ENCODE data around the gene RALGAPA1. TPM values are rescaled to one million over a fixed set of nuclear protein-coding genes. Genes with fewer than 3 reads are reported as not detected.

The RALGAPA1 gene
- total RNA-seq, 1 donor from 2014 or later: 31.1 TPM

DNA sequence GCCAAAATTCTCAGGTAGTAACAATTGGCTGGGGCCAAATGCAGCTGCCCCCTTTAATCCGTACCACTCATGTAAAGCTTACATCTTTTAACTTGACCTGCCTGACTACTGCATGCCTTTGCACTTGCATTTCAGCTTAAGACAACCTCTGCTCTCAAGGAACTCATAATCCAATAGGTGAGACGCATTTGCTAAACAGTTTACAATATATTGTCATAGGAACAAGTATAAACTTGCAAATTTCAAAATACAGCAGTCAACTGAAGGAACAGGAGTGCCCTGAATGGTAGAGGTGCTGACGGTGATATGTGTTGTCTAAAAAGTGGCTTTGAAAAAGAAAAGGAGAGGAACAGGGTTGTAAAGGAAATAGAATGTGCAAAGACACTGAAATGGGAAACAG, 13.4 kb upstream of the RALGAPA1 start:
- TF ChIP-seq, protein P1, sequence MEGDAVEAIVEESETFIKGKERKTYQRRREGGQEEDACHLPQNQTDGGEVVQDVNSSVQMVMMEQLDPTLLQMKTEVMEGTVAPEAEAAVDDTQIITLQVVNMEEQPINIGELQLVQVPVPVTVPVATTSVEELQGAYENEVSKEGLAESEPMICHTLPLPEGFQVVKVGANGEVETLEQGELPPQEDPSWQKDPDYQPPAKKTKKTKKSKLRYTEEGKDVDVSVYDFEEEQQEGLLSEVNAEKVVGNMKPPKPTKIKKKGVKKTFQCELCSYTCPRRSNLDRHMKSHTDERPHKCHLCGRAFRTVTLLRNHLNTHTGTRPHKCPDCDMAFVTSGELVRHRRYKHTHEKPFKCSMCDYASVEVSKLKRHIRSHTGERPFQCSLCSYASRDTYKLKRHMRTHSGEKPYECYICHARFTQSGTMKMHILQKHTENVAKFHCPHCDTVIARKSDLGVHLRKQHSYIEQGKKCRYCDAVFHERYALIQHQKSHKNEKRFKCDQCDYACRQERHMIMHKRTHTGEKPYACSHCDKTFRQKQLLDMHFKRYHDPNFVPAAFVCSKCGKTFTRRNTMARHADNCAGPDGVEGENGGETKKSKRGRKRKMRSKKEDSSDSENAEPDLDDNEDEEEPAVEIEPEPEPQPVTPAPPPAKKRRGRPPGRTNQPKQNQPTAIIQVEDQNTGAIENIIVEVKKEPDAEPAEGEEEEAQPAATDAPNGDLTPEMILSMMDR (IDR thresholded peaks at IDR 0.05; ENCODE audit: insufficient read depth, low read length, poor library complexity, severe bottlenecking): no peak
- no peak overlapping the region for H3K4me3 ChIP-seq (ENCODE audit: low read depth, low read length)
- H3K36me3 ChIP-seq (ENCODE audit: control insufficient read depth, insufficient read depth, low read length): no peaks in the 10 kb centered on the region
- H3K27me3 ChIP-seq (ENCODE audit: control insufficient read depth, insufficient read depth, low read length): no peaks in the 10 kb centered on the region
- no peak for DNase-seq (ENCODE audit: low read depth)

DNA sequence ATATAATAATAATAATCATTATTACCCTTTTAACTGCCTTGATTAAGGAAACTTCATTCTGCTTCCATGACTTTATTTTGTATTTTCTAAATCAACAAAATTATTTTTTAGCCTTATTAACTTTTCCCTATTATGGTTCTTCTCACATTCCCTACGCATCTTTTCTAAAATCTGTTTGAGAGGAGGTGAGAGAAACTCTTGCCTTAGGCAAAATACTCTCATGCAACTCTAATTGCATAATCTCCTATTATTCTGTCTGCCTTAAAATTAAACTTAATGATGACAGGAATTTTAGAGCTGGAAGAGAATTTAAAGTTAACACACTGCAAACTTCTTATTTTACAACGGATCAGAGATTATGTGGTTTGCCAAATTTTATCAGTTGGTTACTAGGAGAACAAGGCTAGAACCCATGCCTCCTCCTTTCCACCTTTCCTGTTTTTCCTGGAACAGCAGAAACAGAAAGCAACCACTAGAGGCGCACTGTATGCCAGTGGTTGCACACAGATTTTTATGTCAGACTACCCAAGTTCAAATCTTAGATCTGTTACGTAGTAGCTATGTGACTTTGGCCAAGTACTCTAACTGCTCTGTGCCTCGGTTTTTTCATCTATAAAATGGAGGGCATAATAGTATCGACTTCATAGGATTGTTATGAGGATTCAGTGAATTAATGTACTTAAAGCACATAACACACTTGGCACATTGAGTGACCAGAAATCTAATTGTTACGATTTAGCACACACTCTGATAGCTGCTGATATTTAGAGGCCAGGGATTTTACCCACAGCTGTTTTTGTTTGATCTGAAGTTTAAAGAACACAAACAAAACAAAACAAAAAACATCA, 12.7 kb upstream of the RALGAPA1 start:
- no peaks in the 10 kb centered on the region for H3K36me3 ChIP-seq (ENCODE audit: control insufficient read depth, insufficient read depth, low read length)
- no peak for DNase-seq (ENCODE audit: low read depth)
- TF ChIP-seq, protein P1 (IDR thresholded peaks at IDR 0.05; ENCODE audit: insufficient read depth, low read length, poor library complexity, severe bottlenecking): peak; percentile 88
- H3K4me3 ChIP-seq (ENCODE audit: low read depth, low read length): no peak overlapping the region
- no peaks in the 10 kb centered on the region for H3K27me3 ChIP-seq (ENCODE audit: control insufficient read depth, insufficient read depth, low read length)

DNA sequence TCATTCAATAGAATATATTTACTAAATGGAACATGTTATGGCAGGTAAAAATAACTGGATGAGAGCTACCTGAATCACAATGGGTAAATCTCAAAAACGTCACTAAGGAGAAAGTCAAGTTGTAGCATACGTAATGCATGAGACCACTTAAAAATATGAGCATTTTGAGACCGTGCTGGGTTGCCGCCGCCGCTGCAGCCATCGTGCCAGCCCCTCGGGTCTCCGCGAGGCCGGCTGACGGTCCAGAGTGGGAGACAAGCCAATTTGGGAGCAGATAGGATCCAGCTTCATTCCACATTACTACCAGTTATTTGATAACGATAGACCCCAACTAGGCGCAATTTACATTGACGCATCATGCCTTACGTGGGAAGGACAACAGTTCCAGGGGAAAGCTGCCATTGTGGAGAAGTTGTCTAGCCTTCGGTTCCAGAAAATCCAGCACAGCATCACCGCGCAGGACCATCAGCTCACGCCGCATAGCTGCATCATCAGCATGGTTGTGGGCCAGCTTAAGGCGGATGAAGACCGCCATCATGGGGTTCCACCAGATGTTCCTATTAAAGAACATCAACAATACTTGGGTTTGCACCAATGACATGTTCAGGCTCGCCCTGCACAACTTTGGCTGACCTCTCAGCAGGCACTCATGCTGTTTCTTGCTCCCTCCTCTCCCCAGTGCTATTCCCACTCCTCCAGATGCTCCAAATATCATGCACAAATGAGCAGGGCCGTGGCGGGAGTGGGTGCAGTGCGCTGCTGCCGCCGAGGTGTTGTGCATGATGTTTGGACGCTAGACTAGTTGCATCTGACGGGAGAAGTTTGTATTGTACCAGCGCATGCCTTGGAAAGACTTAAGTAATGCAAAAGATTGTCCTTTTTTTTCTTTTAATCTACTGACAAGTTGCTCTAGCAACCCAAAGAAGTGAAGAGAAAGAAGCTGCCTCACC, 10.8 kb upstream of the RALGAPA1 start:
- TF ChIP-seq, protein P1 (IDR thresholded peaks at IDR 0.05; ENCODE audit: insufficient read depth, low read length, poor library complexity, severe bottlenecking): no peak
- no peak for DNase-seq (ENCODE audit: low read depth)
- H3K27me3 ChIP-seq (ENCODE audit: control insufficient read depth, insufficient read depth, low read length): no peaks in the 10 kb centered on the region
- no peaks in the 10 kb centered on the region for H3K36me3 ChIP-seq (ENCODE audit: control insufficient read depth, insufficient read depth, low read length)
- H3K4me3 ChIP-seq (ENCODE audit: low read depth, low read length): no peak overlapping the region

DNA sequence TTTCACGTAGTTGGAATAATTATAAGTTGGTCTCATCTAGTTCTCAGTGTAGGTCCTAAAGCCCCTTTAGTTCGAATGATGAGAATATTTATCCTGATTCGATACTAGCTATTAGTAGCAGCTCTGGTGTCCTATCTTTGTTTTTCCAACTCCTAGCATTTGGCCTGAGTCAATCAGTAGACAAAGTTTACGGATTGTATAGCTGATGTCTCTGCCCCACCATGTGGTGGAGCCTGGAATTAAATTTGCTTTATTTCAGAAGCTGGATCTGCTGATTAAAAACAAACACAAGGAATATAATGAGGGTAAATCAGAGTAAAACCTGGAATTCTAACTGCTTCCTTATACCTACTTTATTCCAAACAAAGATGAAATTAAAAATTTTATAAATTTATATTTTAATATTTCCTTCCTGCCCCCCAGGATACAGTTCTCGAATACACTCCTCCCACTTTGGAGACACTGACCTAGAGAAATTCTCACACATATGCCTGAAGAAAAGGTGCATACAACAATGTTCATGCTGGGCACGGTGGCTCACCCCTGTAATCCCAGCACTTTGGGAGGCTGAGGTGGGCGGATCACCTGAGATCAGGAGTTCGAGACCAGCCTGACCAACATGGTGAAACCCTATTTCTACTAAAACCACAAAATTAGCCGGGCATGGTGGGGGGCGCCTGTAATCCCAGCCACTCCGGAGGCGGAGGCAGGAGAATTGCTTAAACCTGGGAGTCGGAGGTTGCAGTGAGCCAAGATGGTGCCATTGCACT, 9.4 kb upstream of the RALGAPA1 start:
- no peak for DNase-seq (ENCODE audit: low read depth)
- no peaks in the 10 kb centered on the region for H3K27me3 ChIP-seq (ENCODE audit: control insufficient read depth, insufficient read depth, low read length)
- no peaks in the 10 kb centered on the region for H3K36me3 ChIP-seq (ENCODE audit: control insufficient read depth, insufficient read depth, low read length)
- TF ChIP-seq, protein P1 (IDR thresholded peaks at IDR 0.05; ENCODE audit: insufficient read depth, low read length, poor library complexity, severe bottlenecking): peak; percentile 56
- no peak overlapping the region for H3K4me3 ChIP-seq (ENCODE audit: low read depth, low read length)

DNA sequence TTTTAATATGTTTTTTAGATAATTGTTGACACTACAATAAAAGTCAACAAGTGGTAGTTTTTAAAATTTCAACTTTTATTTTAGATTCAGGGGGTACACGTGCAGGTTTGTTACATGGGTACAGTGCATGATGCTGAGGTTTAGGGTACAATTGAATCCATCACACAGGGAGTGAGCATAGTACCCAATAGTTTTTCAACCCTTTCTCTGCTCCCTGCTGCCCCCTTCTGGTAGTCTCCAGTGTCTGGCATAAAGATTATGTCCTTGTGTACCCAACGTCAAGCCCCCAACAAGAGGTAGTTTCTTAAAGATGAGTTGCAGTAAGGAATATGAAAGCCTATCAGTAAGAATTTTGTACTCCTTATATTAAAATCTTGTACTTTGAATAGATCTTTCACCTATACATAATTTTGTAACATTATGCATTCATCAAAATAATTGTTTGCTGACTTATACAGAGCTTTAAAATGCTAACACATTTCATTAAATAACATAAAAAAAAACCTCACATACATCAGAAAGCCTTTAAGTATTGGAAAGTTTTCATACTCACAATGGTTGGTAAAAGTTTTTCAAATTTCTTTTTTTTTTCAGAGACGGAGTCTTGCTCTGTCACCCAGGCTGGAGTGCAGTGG, 5.4 kb upstream of the RALGAPA1 start:
- Histone ChIP-seq H3K4me3 (ENCODE audit: low read depth, low read length) (no peak overlapping the region), H3K27me3 (ENCODE audit: control insufficient read depth, insufficient read depth, low read length) (no peaks in the 10 kb centered on the region), H3K36me3 (ENCODE audit: control insufficient read depth, insufficient read depth, low read length) (no peaks in the 10 kb centered on the region)
- no peak for DNase-seq (ENCODE audit: low read depth)
- TF ChIP-seq, protein P1 (IDR thresholded peaks at IDR 0.05; ENCODE audit: insufficient read depth, low read length, poor library complexity, severe bottlenecking): peak; percentile 79
